Fibroblast of mammary gland (primary cell): ENCODE results near the gene CDK6.

ENCODE experiments used
- DNase-seq: peaks from one replicate; pipeline ENCODE4 v3.0.0-alpha.2; 2010; ENCODE audit warnings: low read depth
- H3K4me3 ChIP-seq: 2 replicates; pipeline ENCODE4 v1.5.1; 2011; ENCODE audit warnings: low read depth, mild to moderate bottlenecking, low read length, moderate library complexity; ENCODE audit not compliant: control insufficient read depth
- TF ChIP-seq, protein P1 (sequence below): conservative IDR thresholded peaks from 2 replicates; pipeline ENCODE4 v1.5.1; 2011; ENCODE audit warnings: low read depth, low read length, inconsistent platforms; ENCODE audit not compliant: control insufficient read depth, insufficient read depth

The CDK6 gene

DNA sequence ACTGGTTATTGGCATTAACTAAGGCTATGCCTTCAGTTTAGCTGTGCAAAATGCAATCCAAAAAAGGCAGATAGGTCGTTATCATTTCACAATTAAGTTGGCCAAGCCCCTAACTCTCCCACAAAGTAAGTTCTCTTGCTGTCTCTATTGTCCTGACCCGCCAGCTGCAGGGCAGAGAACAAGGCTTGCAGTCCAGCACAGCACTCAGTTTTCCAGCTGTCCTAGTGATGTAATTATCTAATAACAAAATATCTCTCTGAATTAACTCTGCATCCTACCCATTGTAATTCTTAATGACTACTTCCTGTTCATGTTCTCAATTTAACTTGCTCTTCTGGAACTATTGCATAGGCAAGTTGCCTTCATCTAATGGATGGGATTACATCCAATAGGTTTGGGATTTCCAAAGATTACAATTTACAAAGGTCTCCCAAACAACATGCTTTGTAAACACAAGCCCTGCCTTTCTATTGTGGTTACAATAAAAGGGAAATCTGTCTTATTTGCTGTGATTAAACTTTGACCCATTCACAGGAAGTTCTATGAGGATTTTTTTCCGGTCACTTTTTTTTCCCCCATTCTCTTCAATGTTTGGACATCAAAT lies 55.2 kb downstream of the CDK6 start:
- TF ChIP-seq, protein P1, sequence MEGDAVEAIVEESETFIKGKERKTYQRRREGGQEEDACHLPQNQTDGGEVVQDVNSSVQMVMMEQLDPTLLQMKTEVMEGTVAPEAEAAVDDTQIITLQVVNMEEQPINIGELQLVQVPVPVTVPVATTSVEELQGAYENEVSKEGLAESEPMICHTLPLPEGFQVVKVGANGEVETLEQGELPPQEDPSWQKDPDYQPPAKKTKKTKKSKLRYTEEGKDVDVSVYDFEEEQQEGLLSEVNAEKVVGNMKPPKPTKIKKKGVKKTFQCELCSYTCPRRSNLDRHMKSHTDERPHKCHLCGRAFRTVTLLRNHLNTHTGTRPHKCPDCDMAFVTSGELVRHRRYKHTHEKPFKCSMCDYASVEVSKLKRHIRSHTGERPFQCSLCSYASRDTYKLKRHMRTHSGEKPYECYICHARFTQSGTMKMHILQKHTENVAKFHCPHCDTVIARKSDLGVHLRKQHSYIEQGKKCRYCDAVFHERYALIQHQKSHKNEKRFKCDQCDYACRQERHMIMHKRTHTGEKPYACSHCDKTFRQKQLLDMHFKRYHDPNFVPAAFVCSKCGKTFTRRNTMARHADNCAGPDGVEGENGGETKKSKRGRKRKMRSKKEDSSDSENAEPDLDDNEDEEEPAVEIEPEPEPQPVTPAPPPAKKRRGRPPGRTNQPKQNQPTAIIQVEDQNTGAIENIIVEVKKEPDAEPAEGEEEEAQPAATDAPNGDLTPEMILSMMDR: no peak
- DNase-seq: peak; percentile 26
- no peak overlapping the region for H3K4me3 ChIP-seq

DNA sequence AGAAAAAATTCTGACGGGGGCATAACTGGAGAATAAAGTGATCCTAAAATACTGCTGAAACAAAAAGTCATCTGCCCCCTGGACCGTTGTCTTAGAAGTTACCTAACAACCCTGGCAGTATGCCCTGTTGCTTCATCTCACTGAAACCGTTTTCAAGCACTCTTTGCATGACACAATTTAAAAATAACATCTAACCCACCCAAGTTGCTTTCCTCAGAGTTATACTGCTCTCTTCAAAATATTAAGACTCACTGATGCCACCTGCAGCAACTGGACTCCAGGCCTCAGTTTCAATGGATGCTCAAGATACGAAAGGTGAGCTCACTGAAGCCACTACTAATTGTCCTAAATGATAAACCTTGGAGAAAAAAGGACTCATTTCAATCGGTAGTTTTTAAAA lies 57.4 kb downstream of the CDK6 start:
- peak; percentile 96 for DNase-seq
- H3K4me3 ChIP-seq: no peak overlapping the region
- TF ChIP-seq, protein P1: peak; percentile 21

DNA sequence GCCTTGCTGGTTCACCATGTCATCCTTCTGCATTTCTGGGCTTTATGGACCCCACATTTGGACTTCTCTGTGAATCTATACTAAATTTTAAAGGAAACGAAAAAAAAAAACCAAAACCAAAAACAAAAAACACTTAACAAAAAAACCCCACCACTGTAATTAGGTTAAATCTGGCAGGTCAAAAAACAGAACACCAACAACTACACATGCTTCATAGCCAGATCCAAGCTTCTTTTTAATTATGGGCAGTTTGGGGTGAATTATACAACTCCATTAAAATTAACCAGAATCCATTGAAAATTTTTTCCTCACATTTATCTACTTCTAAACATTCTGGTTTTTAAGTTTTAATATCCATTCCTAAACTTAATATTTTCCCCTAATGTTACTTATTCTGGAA lies 58.4 kb downstream of the CDK6 start:
- TF ChIP-seq, protein P1: no peak
- H3K4me3 ChIP-seq: no peak overlapping the region
- no peak for DNase-seq

DNA sequence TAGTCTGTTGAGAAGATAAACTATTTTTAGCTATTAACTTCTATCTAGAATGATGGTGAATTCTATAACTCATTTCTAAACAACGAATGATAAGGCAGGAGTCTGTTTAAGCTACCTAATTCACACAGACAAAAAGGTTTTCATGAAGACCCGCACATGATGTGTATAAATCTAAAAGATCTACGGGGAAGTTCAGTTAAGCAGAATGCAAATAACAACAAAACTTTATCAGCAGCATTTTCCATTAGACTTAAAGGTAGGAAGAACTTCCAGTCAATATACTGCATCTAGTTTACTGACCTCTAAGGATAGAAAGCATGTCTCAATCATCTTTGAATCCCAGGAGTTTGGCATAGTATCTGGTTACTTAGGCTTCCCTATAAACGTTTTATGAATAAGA lies 62.6 kb downstream of the CDK6 start:
- H3K4me3 ChIP-seq: no peak overlapping the region
- no peak for DNase-seq
- TF ChIP-seq, protein P1: no peak

DNA sequence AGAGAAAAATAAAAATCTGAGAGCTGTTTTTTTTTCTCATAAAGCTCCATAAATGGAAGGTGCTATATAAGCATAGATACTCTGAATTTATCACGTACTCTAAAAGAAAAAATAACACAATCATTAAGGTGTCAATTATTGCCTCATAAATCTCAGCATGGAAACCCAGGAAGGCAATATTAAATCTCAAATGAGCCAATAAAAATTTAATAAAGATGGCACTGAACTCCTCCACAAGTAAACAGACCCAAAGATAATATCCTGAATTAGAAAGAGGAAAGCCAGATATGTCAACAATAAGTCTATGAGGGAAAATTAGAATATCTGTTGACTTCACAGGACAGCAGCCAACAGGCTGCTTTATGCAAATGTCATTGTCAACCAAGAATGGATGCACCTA lies 66.5 kb downstream of the CDK6 start:
- TF ChIP-seq, protein P1: no peak
- no peak for DNase-seq
- H3K4me3 ChIP-seq: no peak overlapping the region

DNA sequence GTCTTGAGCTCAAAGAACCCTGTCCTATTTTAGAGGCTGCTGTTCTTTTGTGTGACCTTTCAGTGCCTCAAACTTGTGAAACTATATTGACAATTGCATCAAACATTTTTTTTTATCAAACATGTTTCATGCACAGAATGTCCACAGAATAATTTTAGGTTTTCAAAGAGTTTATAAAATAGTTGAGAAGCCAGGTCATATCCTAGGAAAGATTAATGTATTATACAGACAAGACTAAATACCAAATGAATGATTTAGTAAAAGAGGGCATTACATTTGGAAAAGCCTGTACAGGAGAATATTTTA lies 67.0 kb downstream of the CDK6 start:
- H3K4me3 ChIP-seq: no peak overlapping the region
- no peak for DNase-seq
- TF ChIP-seq, protein P1: no peak
